ENCODE results near the gene PPTC7.
"Not testable (repeated sequence)": the region's sequence is repeated elsewhere in the genome, so short reads cannot be mapped to it uniquely, and the experiment has no call there.

Gene PPTC7

DNA sequence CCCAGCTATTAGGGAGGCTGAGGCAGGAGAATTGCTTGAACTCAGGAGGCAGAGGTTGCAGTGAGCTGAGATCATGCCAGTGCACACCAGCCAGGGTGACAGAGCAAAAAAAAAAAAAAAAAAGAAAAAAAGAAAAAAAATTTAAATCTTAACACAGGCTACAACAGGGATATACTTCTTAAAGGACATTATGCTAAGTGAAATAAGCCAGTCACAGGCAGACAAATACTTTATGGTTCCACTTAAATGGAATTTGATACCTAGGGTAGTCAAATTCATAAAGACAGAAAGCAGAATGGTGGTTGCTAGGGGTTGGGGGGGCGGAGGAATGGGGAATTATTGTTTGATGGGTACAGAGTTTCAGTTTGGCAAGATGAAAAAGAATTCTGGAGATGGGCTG is 14.8 kb upstream of the PPTC7 start:
- no peak overlapping the region for H3K4me3 ChIP-seq (ENCODE audit: low read depth, low read length)
- TF ChIP-seq, protein P1, sequence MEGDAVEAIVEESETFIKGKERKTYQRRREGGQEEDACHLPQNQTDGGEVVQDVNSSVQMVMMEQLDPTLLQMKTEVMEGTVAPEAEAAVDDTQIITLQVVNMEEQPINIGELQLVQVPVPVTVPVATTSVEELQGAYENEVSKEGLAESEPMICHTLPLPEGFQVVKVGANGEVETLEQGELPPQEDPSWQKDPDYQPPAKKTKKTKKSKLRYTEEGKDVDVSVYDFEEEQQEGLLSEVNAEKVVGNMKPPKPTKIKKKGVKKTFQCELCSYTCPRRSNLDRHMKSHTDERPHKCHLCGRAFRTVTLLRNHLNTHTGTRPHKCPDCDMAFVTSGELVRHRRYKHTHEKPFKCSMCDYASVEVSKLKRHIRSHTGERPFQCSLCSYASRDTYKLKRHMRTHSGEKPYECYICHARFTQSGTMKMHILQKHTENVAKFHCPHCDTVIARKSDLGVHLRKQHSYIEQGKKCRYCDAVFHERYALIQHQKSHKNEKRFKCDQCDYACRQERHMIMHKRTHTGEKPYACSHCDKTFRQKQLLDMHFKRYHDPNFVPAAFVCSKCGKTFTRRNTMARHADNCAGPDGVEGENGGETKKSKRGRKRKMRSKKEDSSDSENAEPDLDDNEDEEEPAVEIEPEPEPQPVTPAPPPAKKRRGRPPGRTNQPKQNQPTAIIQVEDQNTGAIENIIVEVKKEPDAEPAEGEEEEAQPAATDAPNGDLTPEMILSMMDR (IDR thresholded peaks at IDR 0.05; ENCODE audit: low read depth, low read length) = no peak

DNA sequence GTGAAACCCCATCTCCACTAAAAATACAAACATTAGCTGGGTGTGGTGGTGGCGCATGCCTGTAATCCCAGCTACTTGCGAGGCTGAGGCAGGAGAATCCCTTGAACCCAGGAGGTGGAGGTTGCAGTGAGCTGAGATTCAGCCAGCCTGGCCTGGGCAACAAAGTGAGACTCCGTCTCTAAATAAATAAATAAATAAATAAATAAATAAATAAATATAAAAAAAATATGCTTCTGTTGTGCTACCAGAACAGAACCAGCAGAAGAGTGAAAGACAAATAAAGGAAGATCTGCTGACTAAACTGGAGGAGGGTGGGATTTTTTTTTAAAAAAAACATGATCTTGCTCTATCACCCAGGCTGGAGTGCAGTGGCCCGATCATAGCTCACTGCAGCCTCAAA is 9.8 kb upstream of the PPTC7 start:
- H3K4me3 ChIP-seq (ENCODE audit: low read depth, low read length) = not testable (repeated sequence)

DNA sequence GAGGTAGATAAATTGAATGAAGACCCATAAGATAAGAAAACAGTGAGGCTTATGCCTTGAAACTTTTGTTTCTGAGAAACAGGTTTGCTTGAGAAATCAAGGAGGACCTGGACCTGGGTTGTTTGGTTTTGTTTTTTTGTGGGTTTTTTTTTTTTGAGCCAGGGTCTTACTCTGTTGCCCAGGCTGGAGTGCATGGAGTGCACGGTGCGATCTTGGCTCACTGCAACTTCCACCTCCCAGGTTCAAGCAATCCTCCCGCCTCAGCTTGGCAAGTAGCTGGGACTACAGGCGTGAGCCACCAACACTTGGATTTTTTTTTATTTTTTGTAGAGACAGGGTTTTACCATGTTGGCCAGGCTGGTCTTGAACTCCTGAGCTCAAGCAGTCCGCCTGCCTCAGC is 9.0 kb upstream of the PPTC7 start:
- TF ChIP-seq, protein P1 (IDR thresholded peaks at IDR 0.05; ENCODE audit: low read depth, low read length) = no peak
- no peak overlapping the region for H3K4me3 ChIP-seq (ENCODE audit: low read depth, low read length)

DNA sequence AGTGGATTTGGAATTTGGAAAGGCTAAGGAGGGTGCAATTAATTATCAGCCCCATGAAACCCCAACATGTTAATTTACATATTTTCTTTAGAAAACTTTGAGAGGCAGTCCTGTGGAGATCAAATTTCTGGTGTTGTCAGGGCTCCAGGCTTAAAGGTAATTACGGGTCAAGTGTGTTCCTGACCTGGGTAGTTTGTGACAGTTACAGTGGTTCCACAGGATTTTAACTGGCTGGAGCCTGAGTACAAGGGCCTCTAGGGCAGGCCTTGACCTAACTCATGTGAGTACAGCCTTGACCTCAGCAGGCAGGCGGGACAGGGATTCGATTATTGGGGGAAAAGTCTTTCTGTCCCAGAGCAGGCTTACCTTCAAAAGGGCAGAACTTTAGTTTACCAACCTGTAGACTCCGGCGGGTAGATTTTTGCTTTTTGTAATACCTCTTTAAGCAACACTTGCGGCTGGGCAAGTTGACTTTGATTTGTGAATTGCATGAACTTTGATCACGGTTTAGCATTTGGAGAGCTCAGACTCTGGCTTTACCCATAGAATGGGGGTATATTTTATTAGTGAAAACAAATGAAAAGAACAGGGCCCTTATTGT is 8.4 kb upstream of the PPTC7 start:
- H3K4me3 ChIP-seq (ENCODE audit: low read depth, low read length) = no peak overlapping the region
- TF ChIP-seq, protein P1 (IDR thresholded peaks at IDR 0.05; ENCODE audit: low read depth, low read length) = no peak

DNA sequence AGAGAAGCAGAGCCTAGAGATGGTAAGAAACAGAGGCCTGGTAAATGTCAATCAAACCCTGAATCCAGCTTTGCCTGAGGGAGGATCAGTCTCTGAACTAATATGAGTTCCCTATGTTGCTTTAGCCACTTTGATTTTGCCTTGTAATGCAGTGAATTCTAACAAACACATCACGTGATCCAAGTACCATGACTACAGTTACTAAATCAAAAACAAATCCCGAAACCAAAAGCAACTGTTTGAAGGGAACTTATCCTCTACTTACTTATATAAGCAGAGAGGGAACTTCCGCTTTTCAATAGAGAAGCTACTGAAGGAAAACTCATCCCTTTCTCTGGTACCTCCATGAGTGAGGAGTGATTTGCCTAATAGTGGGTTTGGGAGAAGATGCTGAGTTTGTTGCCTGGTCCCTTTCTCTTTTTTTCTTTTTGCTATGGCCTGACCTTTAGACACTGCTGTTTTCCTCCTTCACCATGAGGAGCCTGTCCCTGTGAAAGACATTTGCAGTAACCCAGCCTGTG is 7.7 kb upstream of the PPTC7 start:
- no peak overlapping the region for H3K4me3 ChIP-seq (ENCODE audit: low read depth, low read length)
- TF ChIP-seq, protein P1 (IDR thresholded peaks at IDR 0.05; ENCODE audit: low read depth, low read length) = no peak

DNA sequence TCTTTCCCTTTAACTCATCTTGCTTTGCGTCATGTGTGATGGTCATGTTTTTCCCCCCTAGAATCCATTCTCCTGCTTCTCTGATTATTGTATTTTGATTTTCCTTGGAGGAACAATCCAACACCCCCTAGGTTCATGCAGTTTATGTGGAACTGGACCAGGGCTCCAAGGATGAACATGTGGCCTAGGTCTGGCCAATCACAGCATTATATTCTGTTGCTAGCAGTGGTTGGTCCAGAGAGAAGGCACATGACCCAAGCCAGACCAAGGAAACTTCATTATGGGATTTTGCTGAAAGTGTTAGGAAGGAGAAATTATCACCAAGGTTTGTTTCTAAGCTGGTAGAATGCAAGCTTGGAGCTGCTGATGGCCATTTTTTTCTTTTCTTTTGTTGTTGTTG is 6.9 kb upstream of the PPTC7 start:
- no peak overlapping the region for H3K4me3 ChIP-seq (ENCODE audit: low read depth, low read length)
- TF ChIP-seq, protein P1 (IDR thresholded peaks at IDR 0.05; ENCODE audit: low read depth, low read length) = no peak

DNA sequence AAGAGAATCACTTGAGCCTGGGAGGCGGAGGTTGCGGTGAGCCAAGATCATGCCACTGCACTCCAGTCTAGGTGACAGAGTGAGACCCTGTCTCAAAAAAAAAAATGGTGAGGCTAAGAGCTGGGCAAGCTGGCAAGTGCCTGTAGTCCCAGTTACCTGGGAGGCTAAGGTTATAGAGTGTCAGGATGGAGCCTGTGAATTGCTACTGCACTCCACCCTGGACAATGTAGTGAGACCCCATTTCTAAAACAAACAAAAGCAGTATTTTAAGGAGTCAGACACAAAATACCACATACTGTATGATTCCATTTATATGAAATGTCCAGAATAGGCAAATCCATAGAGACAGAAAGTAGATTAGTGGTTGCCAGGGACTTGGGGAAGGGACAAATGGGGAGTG is 4.0 kb upstream of the PPTC7 start:
- not testable (repeated sequence) for H3K4me3 ChIP-seq (ENCODE audit: low read depth, low read length)

DNA sequence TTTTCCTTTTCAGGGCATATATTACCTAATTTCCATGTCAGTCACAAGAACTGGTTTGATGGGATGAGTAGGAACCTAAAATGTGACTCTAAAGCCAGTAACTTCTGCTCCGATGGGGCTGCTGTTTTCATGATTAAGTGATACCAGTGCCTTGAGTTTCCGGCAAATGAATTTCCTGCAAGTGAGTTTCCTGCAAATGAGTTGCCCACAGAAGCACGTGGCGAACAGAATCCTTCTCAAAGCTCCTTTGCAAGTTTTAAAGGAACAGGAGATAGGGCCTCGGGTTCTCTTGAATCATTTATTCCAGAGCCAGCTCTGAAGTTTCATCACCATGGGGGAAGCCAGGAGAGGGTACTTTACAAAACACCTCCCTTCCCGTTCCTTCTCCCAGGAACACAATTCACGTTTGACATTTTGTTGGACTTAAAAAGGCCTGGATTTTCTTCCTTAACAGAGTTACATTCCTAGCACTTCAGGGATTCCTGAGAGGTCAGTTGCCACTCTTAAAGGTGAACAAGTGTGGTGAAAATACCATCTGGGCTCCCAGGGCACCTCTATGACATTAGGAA is 2.2 kb upstream of the PPTC7 start:
- TF ChIP-seq, protein P1 (IDR thresholded peaks at IDR 0.05; ENCODE audit: low read depth, low read length) = no peak
- no peak overlapping the region for H3K4me3 ChIP-seq (ENCODE audit: low read depth, low read length)
